H1 (cell line): Measurements from ENCODE around the gene MAP7.

Source experiments
- BCL11A ChIP-seq, 2 experiments: IDR thresholded peaks; one replicate each; pipeline ENCODE4 v1.6.1; 2011; ENCODE audit warnings: low read depth in 2 of 2, low read length in 2 of 2, mild to moderate bottlenecking in 2 of 2
- CHD2 ChIP-seq: IDR thresholded peaks from 2 replicates; pipeline ENCODE4 v1.6.1; 2012; ENCODE audit warnings: low read length, improper control_type of control experiment
- MAX ChIP-seq: IDR thresholded peaks from 2 replicates; pipeline ENCODE4 v1.6.1; 2012; ENCODE audit warnings: inconsistent platforms
- POLR2A ChIP-seq, 2 experiments: IDR thresholded peaks; 1 replicate in 1 of 2; 2 replicates in 1 of 2; pipeline ENCODE4 v1.6.1; 2011; ENCODE audit warnings: low read depth in 2 of 2, low read length in 2 of 2, mild to moderate bottlenecking in 2 of 2; ENCODE audit errors: control extremely low read depth in 1 of 2

DNA sequence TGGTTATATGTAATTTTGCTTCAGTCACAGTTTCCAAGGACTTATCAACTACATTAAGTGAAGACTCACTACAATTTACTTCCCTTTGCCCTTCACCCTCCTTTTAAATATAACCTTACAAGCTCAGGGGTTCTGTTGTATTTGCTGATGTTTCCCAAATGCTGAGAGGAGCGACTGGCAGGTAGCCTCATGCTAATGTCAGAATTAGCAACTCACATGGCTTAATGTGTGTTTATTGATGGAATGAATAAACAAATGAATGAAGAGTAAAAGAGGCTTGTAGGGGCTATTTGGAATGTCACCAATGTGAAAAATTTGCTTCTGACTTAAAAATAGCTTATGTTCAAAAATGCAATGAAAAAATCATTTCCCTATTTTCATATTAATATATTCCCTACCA, 41.4 kb upstream of the MAP7 start:
- TF ChIP-seq POLR2A (IDR thresholded peaks at IDR 0.05; ENCODE audit: control extremely low read depth in 1 of 2, low read depth in 2 of 2, low read length in 2 of 2) (no peak), BCL11A (IDR thresholded peaks at IDR 0.05; ENCODE audit: low read depth in 2 of 2, low read length in 2 of 2) (no peak), CHD2 (no peak), MAX (peak; percentile 16; the same call in 1 of the 2 replicates)
